Activated CD8-positive, alpha-beta memory T cell treated with anti-CD3 and anti-CD28 coated beads for 48 hours (primary cell): ENCODE results near the gene KCNAB2.

Experiments
- DNase-seq, 3 experiments: peaks; one replicate each; pipeline ENCODE4 v3.0.0-alpha.2; 2020; ENCODE audit warnings: low read depth in 2 of 3, low spot score in 2 of 3

The KCNAB2 gene

GRCh38 chr1:6094801-6095505, 49.3 kb downstream of the KCNAB2 start:
- no peak for DNase-seq

- no peak for DNase-seq
Measured at GRCh38 chr1:6095511-6096242, 50.0 kb downstream of the KCNAB2 start.

GRCh38 chr1:6096243-6097116, 50.8 kb downstream of the KCNAB2 start:
- DNase-seq: no peak

GRCh38 chr1:6097117-6097595, 51.5 kb downstream of the KCNAB2 start:
- DNase-seq: no peak

- no peak for DNase-seq
Measured at GRCh38 chr1:6097824-6098223, 52.1 kb downstream of the KCNAB2 start.

GRCh38 chr1:6098303-6099215, 52.9 kb downstream of the KCNAB2 start:
- DNase-seq: no peak

GRCh38 chr1:6099297-6099696, 53.6 kb downstream of the KCNAB2 start:
- no peak for DNase-seq

GRCh38 chr1:6099787-6100765, 54.4 kb downstream of the KCNAB2 start:
- DNase-seq: no peak

GRCh38 chr1:6100861-6101783, 55.4 kb downstream of the KCNAB2 start:
- DNase-seq: no peak

GRCh38 chr1:6101826-6102531, 56.3 kb downstream of the KCNAB2 start:
- DNase-seq: no peak

- no peak for DNase-seq
Measured at GRCh38 chr1:6102532-6102845, 56.8 kb downstream of the KCNAB2 start.

GRCh38 chr1:6103111-6103853, 57.6 kb downstream of the KCNAB2 start:
- no peak for DNase-seq

GRCh38 chr1:6103854-6104530, 58.3 kb downstream of the KCNAB2 start:
- no peak for DNase-seq

GRCh38 chr1:6104631-6105030, 58.9 kb downstream of the KCNAB2 start:
- DNase-seq: no peak

- no peak for DNase-seq
Measured at GRCh38 chr1:6105218-6105679, 59.6 kb downstream of the KCNAB2 start.

- no peak for DNase-seq
Measured at GRCh38 chr1:6105763-6106162, 60.1 kb downstream of the KCNAB2 start.
